A673 (cell line): Measurements from ENCODE around the gene TIMM21. TPM values are rescaled to one million over a fixed set of nuclear protein-coding genes. Genes with fewer than 3 reads are reported as not detected.

ENCODE experiments used
- BruUV-seq: library from RNA; stranded (reverse); fragments of 400-500 nt; replicated peaks from 2 replicates; lab custom pipeline; 2021; lab: Mats Ljungman, UMichigan
- CTCF ChIA-PET: fragments of 300-600 bp; sonication (Branson Sonifier 250); formaldehyde crosslinking; loops from one replicate; lab custom pipeline; 2022; ENCODE audit warnings: antibody characterized with exemption; lab: Charles Lee
- POLR2A ChIA-PET: fragments of 300-600 bp; sonication (Branson Sonifier 250); formaldehyde crosslinking; loops from one replicate; lab custom pipeline; 2022; ENCODE audit warnings: antibody characterized with exemption; ENCODE audit not compliant: low non-redundant PET; lab: Charles Lee
- DNase-seq: peaks from one replicate; pipeline ENCODE4 v3.0.0-alpha.2; 2015; ENCODE audit warnings: low spot score
- H3K27ac ChIP-seq: fragments of 200-600 bp; sonication (generic); 2 replicates; pipeline ENCODE4 v1.5.1; 2016; ENCODE audit warnings: mixed run types, low read depth, mild to moderate bottlenecking, mixed read lengths, antibody characterized with exemption, low read length; ENCODE audit not compliant: poor library complexity, severe bottlenecking
- H3K27me3 ChIP-seq: fragments of 200-600 bp; sonication (generic); replicated peaks from 2 replicates; pipeline ENCODE4 v1.6.1; 2017; ENCODE audit warnings: mixed run types, low read depth, mild to moderate bottlenecking, mixed read lengths, antibody characterized with exemption, low read length; ENCODE audit not compliant: insufficient read depth, poor library complexity
- H3K36me3 ChIP-seq: fragments of 200-600 bp; sonication (generic); 2 replicates; pipeline ENCODE4 v1.6.1; 2016; ENCODE audit warnings: mixed run types, mild to moderate bottlenecking, mixed read lengths, antibody characterized with exemption, low read length; ENCODE audit not compliant: insufficient read depth, poor library complexity, severe bottlenecking
- H3K4me1 ChIP-seq: fragments of 200-600 bp; sonication (generic); 2 replicates; pipeline ENCODE4 v1.6.1; 2017; ENCODE audit warnings: mixed run types, mild to moderate bottlenecking, mixed read lengths, antibody characterized with exemption, low read length; ENCODE audit not compliant: insufficient read depth, poor library complexity, severe bottlenecking
- H3K4me3 ChIP-seq: fragments of 200-600 bp; sonication (generic); 2 replicates; pipeline ENCODE4 v1.5.1; 2016; ENCODE audit warnings: low read depth, mixed run types, mild to moderate bottlenecking, mixed read lengths, low read length; ENCODE audit not compliant: poor library complexity, severe bottlenecking
- H3K9me3 ChIP-seq: fragments of 200-600 bp; sonication (generic); 2 replicates; pipeline ENCODE4 v1.6.1; 2016; ENCODE audit warnings: mixed run types, low read depth, mild to moderate bottlenecking, mixed read lengths, antibody characterized with exemption, low read length; ENCODE audit not compliant: poor library complexity, severe bottlenecking
- CTCF ChIP-seq: fragments of 300-800, 200-600 bp; sonication (generic); conservative IDR thresholded peaks from 2 replicates; pipeline ENCODE4 v1.5.1; 2017; ENCODE audit warnings: low read depth, mild to moderate bottlenecking, antibody characterized with exemption, low read length, moderate library complexity, mixed read lengths
- EZH2 ChIP-seq: fragments of 200-600 bp; sonication (generic); IDR thresholded peaks from 2 replicates; pipeline ENCODE4 v1.6.1; 2017; ENCODE audit warnings: borderline replicate concordance, low read depth, mild to moderate bottlenecking, mixed read lengths, antibody characterized with exemption, low read length; ENCODE audit not compliant: poor library complexity, severe bottlenecking
- intact Hi-C: fragments of 100-400 bp; cut with micrococcal nuclease; formaldehyde crosslinking; loops from one replicate; pipeline ENCODE4 v1.10.0; 2022; ENCODE audit not compliant: unreplicated experiment
- total RNA-seq: library from RNA; stranded (reverse); gene quantifications from 2 replicates; pipeline ENCODE4 v1.2.3, GENCODE V29; 2021

The TIMM21 gene
- total RNA-seq, 1 experiment from 2014 or later = 85.1 TPM

- BruUV-seq = no TSS peak
- no peak overlapping the region for H3K27ac ChIP-seq
- H3K27me3 ChIP-seq = no peaks in the 10 kb centered on the region
- intact Hi-C loops = no loop called here
- TF ChIP-seq EZH2 = no peak
- TF ChIP-seq CTCF = no peak
- POLR2A ChIA-PET = no interaction called here
- H3K9me3 ChIP-seq = no peaks in the 10 kb centered on the region
- peaks cover 10% of the 10 kb centered on the region for H3K4me1 ChIP-seq
- CTCF ChIA-PET = no interaction called here
- H3K4me3 ChIP-seq = no peak overlapping the region
- peaks cover 29% of the 10 kb centered on the region for H3K36me3 ChIP-seq
- DNase-seq = no peak
Observed at GRCh38 chr18:74152857-74153256, 4.5 kb downstream of the TIMM21 start.

GRCh38 chr18:74153377-74153776, 5.1 kb downstream of the TIMM21 start:
- no peaks in the 10 kb centered on the region for H3K9me3 ChIP-seq
- DNase-seq = no peak
- peaks cover 10% of the 10 kb centered on the region for H3K4me1 ChIP-seq
- intact Hi-C loops = no loop called here
- ChIA-PET CTCF (interaction anchor here (0.5 kb wide), 1 partner anchor 398 kb away, joined by 4 read pairs; no protein-coding TSS in a partner anchor), POLR2A (no interaction called here)
- TF ChIP-seq CTCF = no peak
- TF ChIP-seq EZH2 = no peak
- peaks cover 34% of the 10 kb centered on the region for H3K36me3 ChIP-seq
- BruUV-seq = no TSS peak
- H3K27ac ChIP-seq = no peak overlapping the region
- H3K4me3 ChIP-seq = no peak overlapping the region
- H3K27me3 ChIP-seq = no peaks in the 10 kb centered on the region

- Histone ChIP-seq H3K4me1 (peaks cover 10% of the 10 kb centered on the region), H3K36me3 (peaks cover 38% of the 10 kb centered on the region), H3K4me3 (no peak overlapping the region), H3K27ac (no peak overlapping the region), H3K9me3 (no peaks in the 10 kb centered on the region), H3K27me3 (no peaks in the 10 kb centered on the region)
- no peak for DNase-seq
- no peak for TF ChIP-seq EZH2
- no peak for TF ChIP-seq CTCF
- POLR2A ChIA-PET = no interaction called here
- intact Hi-C loops = no loop called here
- CTCF ChIA-PET = interaction anchor here (0.5 to 0.7 kb wide), 2 partner anchors 364 to 398 kb away, joined by 3 to 4 read pairs; no protein-coding TSS in a partner anchor
- no TSS peak for BruUV-seq
Observed at GRCh38 chr18:74153793-74154192, 5.5 kb downstream of the TIMM21 start.
